Tibial artery (tissue), 4 donors: ENCODE measurements around the gene HDAC4.

Source experiments
- DNase-seq, 2 donors: peaks; one replicate each; pipeline ENCODE4 v3.0.0-alpha.2; 2019
- H3K27ac ChIP-seq, 2 donors: fragments of 200-600 bp; sonication (generic) in 1 of 2; 1 replicate in 1 of 2; 2 replicates in 1 of 2; pipeline ENCODE4 v1.5.1; 2018 to 2019; ENCODE audit warnings: mild to moderate bottlenecking in 1 of 2
- H3K27me3 ChIP-seq, 2 donors: fragments of 200-600 bp; sonication (generic) in 1 of 2; one replicate each; pipeline versions ENCODE4 v1.5.1 to v1.6.0; 2016 to 2019
- H3K36me3 ChIP-seq, 3 donors: fragments of 200-600 bp; sonication (generic) in 2 of 3; one replicate each; pipeline ENCODE4 v1.5.1; 2016 to 2019; ENCODE audit warnings: mild to moderate bottlenecking in 2 of 3
- H3K4me1 ChIP-seq, 4 donors: fragments of 200-600 bp; sonication (generic) in 2 of 4; 1 replicate in 3 of 4; 2 replicates in 1 of 4; pipeline ENCODE4 v1.5.1; 2016 to 2019
- H3K4me3 ChIP-seq, 2 donors: fragments of 200-600 bp; sonication (generic) in 1 of 2; 1 replicate in 1 of 2; 2 replicates in 1 of 2; pipeline ENCODE4 v1.5.1; 2018 to 2019; ENCODE audit warnings: mild to moderate bottlenecking in 2 of 2
- H3K9me3 ChIP-seq, 3 donors: fragments of 200-600 bp; sonication (generic) in 1 of 3; one replicate each; pipeline ENCODE4 v1.5.1; 2016 to 2019
- intact Hi-C: fragments of 100-400 bp; cut with DNase I; formaldehyde crosslinking; loops from one replicate; pipeline ENCODE4 v1.15.0; 2023; ENCODE audit warnings: low total_unique reads
- TF ChIP-seq, protein P1 (sequence below), 2 experiments: fragments of 200-600 bp in 1 of 2; fragments of 450-650 bp in 1 of 2; IDR thresholded peaks; one replicate each; pipeline ENCODE4 v1.5.1; 2017 to 2019; ENCODE audit warnings: antibody characterized with exemption in 2 of 2, mild to moderate bottlenecking in 1 of 2, moderate library complexity in 1 of 2

The HDAC4 gene

DNA sequence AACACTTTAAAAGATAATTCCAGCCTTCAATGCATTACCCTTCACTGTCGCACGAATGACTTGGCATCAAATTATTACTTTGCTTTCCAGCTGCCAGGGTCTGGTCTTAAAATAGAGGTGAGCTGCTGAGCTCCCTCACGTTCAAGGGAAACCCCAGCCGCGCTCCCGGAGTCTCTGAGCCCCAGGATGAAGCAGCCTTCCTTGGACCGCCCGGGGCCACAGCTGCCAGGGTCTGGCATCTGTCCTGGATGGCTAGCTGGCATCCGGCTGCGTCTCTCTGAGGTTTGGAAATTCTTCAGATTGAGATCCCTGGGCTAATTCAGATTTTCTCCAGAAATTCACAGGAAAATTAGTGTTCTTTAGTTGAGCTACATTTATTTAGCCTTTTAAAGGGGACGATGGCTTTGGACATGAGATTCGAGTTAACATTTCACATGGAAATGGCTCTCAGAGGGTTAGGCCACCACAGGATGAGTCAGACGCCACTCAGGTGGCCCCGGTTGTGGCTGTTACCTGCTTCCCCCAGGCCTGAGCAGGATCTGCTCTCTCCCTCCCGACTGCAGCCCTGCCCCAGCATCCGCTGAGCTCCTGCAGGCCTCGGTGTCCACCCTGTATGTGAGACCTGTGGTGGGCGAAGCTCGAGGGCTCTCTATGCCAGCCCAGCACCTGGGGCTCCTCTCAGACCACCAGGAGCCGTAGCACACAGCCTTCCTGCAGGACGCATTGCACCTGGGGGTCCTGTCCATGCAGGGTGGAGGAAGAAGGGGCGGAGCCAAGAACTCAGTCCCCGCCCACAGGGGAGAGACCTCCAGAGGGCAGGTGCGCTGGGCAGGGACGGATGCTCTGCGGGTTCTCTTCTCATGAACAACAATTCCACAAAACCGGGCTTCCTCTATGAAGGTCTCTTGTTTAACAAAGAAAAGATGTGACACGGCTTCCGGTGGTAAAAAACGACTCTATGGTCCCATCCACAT lies 297.4 kb downstream of the HDAC4 start:
- no peaks in the 10 kb centered on the region for H3K9me3 ChIP-seq
- no peak overlapping the region for H3K4me3 ChIP-seq
- H3K27me3 ChIP-seq: no peaks in the 10 kb centered on the region
- no peak overlapping the region for H3K27ac ChIP-seq
- H3K4me1 ChIP-seq: no peaks in the 10 kb centered on the region
- H3K36me3 ChIP-seq: peaks cover 15 to 97% (median 86%) of the 10 kb centered on the region in 3 donors
- intact Hi-C loops: no loop called here
- no peak for DNase-seq
- TF ChIP-seq, protein P1, sequence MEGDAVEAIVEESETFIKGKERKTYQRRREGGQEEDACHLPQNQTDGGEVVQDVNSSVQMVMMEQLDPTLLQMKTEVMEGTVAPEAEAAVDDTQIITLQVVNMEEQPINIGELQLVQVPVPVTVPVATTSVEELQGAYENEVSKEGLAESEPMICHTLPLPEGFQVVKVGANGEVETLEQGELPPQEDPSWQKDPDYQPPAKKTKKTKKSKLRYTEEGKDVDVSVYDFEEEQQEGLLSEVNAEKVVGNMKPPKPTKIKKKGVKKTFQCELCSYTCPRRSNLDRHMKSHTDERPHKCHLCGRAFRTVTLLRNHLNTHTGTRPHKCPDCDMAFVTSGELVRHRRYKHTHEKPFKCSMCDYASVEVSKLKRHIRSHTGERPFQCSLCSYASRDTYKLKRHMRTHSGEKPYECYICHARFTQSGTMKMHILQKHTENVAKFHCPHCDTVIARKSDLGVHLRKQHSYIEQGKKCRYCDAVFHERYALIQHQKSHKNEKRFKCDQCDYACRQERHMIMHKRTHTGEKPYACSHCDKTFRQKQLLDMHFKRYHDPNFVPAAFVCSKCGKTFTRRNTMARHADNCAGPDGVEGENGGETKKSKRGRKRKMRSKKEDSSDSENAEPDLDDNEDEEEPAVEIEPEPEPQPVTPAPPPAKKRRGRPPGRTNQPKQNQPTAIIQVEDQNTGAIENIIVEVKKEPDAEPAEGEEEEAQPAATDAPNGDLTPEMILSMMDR (IDR thresholded peaks at IDR 0.05): no peak

DNA sequence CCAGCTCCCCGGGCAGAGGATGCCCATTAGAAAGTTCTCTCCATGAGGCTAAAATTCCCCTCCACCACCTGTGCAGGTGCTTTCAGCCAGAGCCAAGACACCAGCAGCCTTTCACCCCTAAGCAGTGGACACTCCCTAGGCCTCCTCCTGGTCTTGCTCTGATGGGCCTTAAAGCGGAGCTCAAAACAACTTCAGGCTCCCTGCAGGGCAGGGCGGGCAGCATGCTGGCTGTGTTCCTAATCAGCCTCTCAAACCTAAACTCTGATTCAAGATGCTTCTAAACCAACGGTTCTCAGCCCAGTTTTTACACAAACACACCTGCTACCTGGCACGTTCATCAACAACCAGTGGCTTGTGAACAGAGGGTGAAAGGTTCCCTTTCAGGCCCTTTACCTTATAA lies 298.6 kb downstream of the HDAC4 start:
- Histone ChIP-seq H3K4me3 (no peak overlapping the region), H3K9me3 (no peaks in the 10 kb centered on the region), H3K27me3 (no peaks in the 10 kb centered on the region), H3K36me3 (peaks cover 9 to 96% (median 75%) of the 10 kb centered on the region in 3 donors), H3K27ac (no peak overlapping the region), H3K4me1 (no peaks in the 10 kb centered on the region)
- DNase-seq: no peak
- TF ChIP-seq, protein P1 (IDR thresholded peaks at IDR 0.05): no peak
- intact Hi-C loops: no loop called here

DNA sequence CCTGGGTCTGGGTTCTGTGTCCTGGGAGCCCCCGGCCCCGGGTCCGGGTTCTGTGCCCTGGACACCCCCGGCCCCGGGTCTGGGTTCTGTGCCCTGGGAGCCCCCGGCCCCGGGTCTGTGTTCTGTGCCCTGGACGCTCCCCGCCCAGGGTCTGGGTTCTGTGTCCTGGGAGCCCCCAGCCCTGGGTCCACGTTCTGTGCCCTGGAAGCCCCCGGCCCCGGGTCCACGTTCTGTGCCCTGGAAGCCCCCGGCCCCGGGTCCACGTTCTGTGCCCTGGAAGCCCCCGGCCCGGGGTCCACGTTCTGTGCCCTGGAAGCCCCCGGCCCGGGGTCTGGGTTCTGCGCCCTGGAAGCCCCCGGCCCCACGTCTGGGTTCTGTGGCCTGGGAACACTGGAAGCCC lies 299.0 kb downstream of the HDAC4 start:
- no peak for DNase-seq
- peaks cover 7 to 91% (median 70%) of the 10 kb centered on the region in 3 donors for H3K36me3 ChIP-seq
- no peak overlapping the region for H3K4me3 ChIP-seq
- intact Hi-C loops: no loop called here
- H3K27me3 ChIP-seq: no peaks in the 10 kb centered on the region
- H3K9me3 ChIP-seq: no peaks in the 10 kb centered on the region
- no peaks in the 10 kb centered on the region for H3K4me1 ChIP-seq
- H3K27ac ChIP-seq: no peak overlapping the region
- TF ChIP-seq, protein P1 (IDR thresholded peaks at IDR 0.05): no peak

DNA sequence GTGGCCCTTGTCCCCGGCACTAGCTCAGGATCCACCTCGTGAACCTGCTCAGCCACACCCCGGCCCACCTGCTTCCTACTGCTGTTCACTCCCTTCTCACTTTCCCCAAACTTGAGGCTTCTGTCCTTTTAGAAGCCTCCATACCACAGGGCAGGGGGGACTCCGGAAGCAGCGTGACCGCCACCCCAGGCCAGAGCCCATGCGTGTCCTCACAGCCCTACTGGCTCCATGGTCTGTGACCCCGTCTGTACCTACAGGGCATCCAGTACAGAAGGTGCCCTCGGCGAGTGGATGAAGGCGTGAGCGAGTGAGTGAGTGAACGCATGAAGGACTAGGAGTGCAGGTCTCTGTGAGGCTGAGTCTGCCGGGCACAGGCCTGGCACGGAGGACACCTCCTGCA lies 299.7 kb downstream of the HDAC4 start:
- Histone ChIP-seq H3K9me3 (no peaks in the 10 kb centered on the region), H3K27ac (no peak overlapping the region), H3K27me3 (no peaks in the 10 kb centered on the region), H3K4me1 (no peaks in the 10 kb centered on the region), H3K4me3 (no peak overlapping the region), H3K36me3 (peaks cover 7 to 84% (median 66%) of the 10 kb centered on the region in 3 donors)
- intact Hi-C loops: no loop called here
- no peak for DNase-seq
- TF ChIP-seq, protein P1 (IDR thresholded peaks at IDR 0.05): no peak

DNA sequence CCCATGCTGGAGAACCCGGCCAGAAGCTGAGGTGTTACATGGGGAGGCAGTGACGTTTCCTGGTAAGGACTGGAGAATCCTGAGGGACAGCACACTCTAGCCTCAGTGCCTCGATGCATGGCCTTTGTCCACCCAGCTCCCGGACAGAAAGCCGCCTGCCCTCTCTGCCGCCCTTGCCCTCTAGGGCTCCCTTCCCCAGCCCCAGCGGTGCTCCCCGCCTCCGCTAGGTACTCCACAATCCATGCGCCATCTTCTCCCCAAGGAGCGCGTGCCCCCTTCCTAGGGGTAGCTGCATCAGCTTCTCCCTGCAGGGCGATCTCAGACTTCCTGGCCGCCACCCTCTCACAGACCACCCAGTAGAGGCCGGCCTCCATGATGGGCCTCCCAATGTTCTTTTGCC lies 301.3 kb downstream of the HDAC4 start:
- no peak overlapping the region for H3K27ac ChIP-seq
- intact Hi-C loops: no loop called here
- no peaks in the 10 kb centered on the region for H3K27me3 ChIP-seq
- H3K4me3 ChIP-seq: no peak overlapping the region
- H3K36me3 ChIP-seq: peaks cover 7 to 84% (median 61%) of the 10 kb centered on the region in 3 donors
- TF ChIP-seq, protein P1 (IDR thresholded peaks at IDR 0.05): no peak
- H3K9me3 ChIP-seq: no peaks in the 10 kb centered on the region
- H3K4me1 ChIP-seq: no peaks in the 10 kb centered on the region
- no peak for DNase-seq
